ENCODE results near the gene SEMA6B. TPM values are rescaled to one million over a fixed set of nuclear protein-coding genes. Genes with fewer than 3 reads are reported as not detected.

Gene SEMA6B
- total and polyA plus RNA-seq, 2 of the 8 experiments (the other 6 are each of a cell fraction or from before 2014, with no cell fraction given) = 31.3 to 54.4 TPM

DNA sequence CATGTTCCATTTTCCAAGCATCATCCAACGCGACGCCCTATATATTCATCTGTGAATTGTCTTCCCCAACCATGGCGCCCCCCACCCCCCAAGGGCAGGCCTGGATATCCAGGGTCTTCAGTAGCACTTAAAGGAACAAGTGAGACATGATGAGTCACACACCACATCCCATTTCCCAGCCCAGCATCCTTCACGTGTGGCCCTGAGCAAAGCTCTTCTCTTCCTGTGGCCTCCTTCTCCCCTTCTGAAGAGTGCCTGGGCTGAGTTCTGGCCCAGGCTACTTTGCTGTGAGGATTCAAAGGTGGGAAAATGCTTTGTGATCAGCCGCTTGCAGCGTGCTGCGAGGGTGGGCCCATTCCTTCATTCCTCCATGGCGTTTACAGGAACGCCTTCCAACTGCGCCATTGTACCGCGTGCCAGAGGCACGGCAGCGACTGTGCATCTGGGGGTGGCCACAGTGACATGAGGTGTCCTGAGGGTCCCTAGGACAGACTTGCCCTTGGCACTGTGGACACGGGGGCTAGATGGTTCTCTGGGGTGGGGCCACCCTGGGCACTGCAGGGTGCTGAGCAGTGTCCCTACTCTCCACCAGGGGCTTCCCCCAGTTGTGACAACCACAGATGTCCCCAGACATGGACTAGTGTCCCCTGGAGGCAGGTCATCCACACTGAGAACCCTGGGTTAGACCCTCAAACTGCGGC is 52.9 kb downstream of the SEMA6B start (continued):
- TF ChIP-seq, protein P1, sequence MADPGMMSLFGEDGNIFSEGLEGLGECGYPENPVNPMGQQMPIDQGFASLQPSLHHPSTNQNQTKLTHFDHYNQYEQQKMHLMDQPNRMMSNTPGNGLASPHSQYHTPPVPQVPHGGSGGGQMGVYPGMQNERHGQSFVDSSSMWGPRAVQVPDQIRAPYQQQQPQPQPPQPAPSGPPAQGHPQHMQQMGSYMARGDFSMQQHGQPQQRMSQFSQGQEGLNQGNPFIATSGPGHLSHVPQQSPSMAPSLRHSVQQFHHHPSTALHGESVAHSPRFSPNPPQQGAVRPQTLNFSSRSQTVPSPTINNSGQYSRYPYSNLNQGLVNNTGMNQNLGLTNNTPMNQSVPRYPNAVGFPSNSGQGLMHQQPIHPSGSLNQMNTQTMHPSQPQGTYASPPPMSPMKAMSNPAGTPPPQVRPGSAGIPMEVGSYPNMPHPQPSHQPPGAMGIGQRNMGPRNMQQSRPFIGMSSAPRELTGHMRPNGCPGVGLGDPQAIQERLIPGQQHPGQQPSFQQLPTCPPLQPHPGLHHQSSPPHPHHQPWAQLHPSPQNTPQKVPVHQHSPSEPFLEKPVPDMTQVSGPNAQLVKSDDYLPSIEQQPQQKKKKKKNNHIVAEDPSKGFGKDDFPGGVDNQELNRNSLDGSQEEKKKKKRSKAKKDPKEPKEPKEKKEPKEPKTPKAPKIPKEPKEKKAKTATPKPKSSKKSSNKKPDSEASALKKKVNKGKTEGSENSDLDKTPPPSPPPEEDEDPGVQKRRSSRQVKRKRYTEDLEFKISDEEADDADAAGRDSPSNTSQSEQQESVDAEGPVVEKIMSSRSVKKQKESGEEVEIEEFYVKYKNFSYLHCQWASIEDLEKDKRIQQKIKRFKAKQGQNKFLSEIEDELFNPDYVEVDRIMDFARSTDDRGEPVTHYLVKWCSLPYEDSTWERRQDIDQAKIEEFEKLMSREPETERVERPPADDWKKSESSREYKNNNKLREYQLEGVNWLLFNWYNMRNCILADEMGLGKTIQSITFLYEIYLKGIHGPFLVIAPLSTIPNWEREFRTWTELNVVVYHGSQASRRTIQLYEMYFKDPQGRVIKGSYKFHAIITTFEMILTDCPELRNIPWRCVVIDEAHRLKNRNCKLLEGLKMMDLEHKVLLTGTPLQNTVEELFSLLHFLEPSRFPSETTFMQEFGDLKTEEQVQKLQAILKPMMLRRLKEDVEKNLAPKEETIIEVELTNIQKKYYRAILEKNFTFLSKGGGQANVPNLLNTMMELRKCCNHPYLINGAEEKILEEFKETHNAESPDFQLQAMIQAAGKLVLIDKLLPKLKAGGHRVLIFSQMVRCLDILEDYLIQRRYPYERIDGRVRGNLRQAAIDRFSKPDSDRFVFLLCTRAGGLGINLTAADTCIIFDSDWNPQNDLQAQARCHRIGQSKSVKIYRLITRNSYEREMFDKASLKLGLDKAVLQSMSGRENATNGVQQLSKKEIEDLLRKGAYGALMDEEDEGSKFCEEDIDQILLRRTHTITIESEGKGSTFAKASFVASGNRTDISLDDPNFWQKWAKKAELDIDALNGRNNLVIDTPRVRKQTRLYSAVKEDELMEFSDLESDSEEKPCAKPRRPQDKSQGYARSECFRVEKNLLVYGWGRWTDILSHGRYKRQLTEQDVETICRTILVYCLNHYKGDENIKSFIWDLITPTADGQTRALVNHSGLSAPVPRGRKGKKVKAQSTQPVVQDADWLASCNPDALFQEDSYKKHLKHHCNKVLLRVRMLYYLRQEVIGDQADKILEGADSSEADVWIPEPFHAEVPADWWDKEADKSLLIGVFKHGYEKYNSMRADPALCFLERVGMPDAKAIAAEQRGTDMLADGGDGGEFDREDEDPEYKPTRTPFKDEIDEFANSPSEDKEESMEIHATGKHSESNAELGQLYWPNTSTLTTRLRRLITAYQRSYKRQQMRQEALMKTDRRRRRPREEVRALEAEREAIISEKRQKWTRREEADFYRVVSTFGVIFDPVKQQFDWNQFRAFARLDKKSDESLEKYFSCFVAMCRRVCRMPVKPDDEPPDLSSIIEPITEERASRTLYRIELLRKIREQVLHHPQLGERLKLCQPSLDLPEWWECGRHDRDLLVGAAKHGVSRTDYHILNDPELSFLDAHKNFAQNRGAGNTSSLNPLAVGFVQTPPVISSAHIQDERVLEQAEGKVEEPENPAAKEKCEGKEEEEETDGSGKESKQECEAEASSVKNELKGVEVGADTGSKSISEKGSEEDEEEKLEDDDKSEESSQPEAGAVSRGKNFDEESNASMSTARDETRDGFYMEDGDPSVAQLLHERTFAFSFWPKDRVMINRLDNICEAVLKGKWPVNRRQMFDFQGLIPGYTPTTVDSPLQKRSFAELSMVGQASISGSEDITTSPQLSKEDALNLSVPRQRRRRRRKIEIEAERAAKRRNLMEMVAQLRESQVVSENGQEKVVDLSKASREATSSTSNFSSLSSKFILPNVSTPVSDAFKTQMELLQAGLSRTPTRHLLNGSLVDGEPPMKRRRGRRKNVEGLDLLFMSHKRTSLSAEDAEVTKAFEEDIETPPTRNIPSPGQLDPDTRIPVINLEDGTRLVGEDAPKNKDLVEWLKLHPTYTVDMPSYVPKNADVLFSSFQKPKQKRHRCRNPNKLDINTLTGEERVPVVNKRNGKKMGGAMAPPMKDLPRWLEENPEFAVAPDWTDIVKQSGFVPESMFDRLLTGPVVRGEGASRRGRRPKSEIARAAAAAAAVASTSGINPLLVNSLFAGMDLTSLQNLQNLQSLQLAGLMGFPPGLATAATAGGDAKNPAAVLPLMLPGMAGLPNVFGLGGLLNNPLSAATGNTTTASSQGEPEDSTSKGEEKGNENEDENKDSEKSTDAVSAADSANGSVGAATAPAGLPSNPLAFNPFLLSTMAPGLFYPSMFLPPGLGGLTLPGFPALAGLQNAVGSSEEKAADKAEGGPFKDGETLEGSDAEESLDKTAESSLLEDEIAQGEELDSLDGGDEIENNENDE (IDR thresholded peaks at IDR 0.05; ENCODE audit: insufficient replicate concordance, low read length) = no peak

Measured in H1 (cell line).